ENCODE results near the gene PMFBP1. TPM values are rescaled to one million over a fixed set of nuclear protein-coding genes. Genes with fewer than 3 reads are reported as not detected.

PMFBP1 gene
- polyA plus RNA-seq, 1 donor = 1.5 TPM

- DNase-seq (ENCODE audit: low read depth) = no peak
Measured at GRCh38 chr16:72188541-72188940, 16.6 kb upstream of the PMFBP1 start.

DNA sequence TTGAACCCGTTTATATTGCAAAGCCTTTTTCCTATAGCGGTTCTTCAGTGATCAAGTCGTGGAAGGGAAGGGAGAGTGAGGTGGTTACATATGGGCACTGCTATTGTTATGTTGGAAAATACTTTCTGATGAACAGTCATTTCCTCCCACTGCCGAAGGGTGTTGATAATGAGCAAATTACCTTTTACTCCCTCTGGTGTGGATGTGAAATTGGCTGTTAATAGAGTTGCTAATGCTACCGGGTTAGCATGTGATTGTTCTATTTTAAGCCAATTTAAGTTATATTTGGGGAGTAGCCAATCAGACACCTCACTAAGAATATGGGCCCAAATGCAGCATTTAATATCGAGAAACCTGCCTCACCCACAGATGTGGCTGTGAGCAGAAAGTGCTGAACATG lies 15.6 kb upstream of the PMFBP1 start:
- no peak for DNase-seq (ENCODE audit: low read depth)

GRCh38 chr16:72182976-72183375 lies 11.0 kb upstream of the PMFBP1 start:
- DNase-seq (ENCODE audit: low read depth) = no peak

GRCh38 chr16:72179204-72179970 lies 7.4 kb upstream of the PMFBP1 start:
- DNase-seq (ENCODE audit: low read depth) = no peak

DNA sequence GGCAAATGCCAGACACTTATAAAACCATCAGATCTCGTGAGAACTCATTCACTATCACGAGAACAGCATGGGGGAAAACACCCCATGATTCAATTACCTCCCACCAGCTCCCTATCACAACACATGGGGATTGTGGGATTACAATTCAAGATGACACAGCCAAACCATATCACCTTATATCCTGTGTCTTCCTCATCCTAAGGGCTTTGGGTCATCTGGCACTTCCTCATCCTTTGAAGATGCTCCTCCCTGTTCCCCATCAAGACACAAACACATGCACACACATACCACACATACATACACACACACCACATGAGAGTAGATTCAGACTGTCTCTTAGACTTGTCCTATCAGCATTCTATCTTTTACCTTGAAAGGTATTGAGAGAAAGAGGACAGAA lies 2.8 kb upstream of the PMFBP1 start:
- DNase-seq (ENCODE audit: low read depth) = no peak

GRCh38 chr16:72173997-72174396 lies 2.0 kb upstream of the PMFBP1 start:
- no peak for DNase-seq (ENCODE audit: low read depth)

DNA sequence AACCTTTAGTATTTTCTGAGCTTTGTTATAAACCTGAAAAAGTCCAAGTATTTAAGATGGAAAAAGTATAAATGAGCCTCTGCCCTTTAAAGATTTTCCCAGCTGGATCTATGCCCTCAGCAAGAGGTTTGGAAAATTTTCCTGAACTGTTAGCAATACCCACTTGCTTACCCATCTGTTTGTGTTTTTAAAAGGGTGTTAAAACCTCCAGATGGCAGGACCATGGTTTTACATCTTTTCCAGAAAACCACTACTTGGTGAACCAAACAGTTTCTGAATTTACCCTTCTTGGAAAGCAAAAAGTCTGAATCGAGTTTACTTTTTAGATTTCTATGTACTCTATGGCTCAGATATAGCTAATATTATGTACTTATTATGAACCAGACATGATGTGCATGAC lies 719 bp downstream of the PMFBP1 start:
- no peak for DNase-seq (ENCODE audit: low read depth)

- DNase-seq (ENCODE audit: low read depth) = no peak
Measured at GRCh38 chr16:72169708-72170107, 2.2 kb downstream of the PMFBP1 start.

GRCh38 chr16:72168365-72168764 lies 3.6 kb downstream of the PMFBP1 start:
- DNase-seq (ENCODE audit: low read depth) = no peak

DNA sequence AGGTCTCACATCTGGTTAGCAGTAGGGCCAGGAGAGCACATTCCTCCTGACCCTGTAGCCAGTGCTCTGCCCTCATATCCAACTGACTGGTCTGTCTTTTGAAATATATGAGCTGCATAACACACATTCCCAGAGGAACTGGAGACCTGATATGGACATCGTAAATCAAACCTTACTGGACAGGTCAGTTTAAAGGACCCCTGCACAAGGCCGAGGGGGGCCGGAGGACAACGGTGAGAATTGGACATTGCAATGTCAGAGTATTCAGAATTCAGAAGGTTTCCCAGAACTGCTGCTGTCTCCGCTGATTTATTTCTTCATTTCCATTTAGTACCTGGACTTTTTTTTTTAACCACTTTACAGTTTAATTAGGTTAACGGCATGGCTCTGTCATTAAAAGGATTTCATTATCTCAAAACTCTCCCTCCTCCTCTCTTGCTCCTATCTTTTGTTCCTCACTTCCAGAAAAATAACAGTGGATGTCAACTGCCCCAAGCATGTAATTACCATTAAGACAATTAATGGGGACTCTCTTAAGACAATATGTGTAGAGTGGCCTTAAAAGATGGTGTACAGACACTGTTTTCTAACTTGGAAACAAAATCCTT lies 4.9 kb downstream of the PMFBP1 start:
- DNase-seq (ENCODE audit: low read depth) = no peak

- no peak for DNase-seq (ENCODE audit: low read depth)
Measured at GRCh38 chr16:72166151-72166550, 5.8 kb downstream of the PMFBP1 start.

GRCh38 chr16:72164691-72165090 lies 7.3 kb downstream of the PMFBP1 start:
- DNase-seq (ENCODE audit: low read depth) = no peak

DNA sequence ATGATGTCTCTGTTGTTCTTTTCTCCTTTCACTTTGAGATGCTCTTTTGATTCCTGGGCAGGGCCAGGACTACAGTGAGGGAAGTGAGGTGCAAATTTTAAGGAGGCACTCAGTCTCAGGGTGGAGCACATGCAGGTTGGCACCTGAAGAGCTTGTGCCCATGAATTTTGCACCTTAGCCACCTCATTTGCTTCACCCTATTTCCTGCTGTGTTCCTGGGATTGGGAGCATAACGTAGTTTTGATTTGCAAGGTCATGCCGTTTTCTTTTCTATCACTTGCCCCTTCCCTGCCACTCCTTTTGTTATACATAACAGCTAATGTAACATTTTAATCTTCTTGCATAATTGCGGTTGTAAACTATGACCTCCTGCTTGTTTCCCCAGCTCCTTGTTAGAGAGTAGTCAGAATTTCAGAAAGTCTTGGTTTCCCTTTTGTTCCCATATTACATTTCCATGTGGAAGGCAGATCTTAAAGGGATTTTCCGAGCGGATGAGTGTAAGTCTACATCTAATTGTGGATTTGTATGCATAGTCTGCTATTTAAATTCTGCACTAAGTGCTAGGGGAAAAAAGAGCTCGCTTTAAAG lies 9.8 kb downstream of the PMFBP1 start:
- DNase-seq (ENCODE audit: low read depth) = no peak

GRCh38 chr16:72159801-72160200 lies 12.2 kb downstream of the PMFBP1 start:
- DNase-seq (ENCODE audit: low read depth) = no peak

- no peak for DNase-seq (ENCODE audit: low read depth)
Measured at GRCh38 chr16:72159386-72159785, 12.6 kb downstream of the PMFBP1 start.

- DNase-seq (ENCODE audit: low read depth) = no peak
Measured at GRCh38 chr16:72149676-72150464, 22.1 kb downstream of the PMFBP1 start.

DNA sequence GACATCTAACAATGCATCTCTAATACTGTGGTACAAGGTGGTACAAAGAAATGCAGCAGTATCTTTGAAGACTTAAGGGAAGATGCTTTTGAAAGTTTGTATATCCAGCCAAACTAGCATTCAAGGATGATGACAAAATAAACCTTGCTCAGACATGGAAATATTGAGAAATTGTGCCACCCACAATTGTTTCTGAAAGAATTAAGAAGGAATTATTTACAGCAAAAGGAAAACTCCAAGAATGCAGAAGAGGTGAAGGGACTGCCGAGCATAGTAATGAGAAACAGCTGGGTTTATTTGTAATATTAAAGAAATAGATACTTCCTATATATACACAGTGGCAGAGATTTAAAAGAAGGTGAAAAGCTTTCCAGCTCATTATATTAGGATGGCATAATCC lies 29.5 kb downstream of the PMFBP1 start:
- no peak for DNase-seq (ENCODE audit: low read depth)

DNA sequence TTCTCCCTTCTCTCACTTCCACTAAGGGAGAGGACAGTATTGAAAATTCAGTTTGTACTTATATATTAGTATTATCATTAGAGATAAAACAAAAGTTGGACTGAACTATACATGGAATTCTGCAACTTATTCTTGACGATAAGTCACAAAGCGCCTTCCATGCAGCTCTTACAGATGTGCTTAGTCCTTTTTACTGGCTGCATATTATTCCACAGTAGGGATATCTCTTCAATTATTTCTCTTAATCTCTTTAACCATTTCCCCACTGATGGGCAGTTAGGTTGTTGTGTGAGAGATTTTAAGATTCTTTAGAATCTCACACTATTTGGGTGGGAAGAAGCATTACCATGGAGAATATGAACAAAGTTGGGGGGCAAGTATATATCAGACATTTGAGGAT lies 32.0 kb downstream of the PMFBP1 start:
- no peak for DNase-seq (ENCODE audit: low read depth)

GRCh38 chr16:72138064-72138572 lies 33.8 kb downstream of the PMFBP1 start:
- no peak for DNase-seq (ENCODE audit: low read depth)

GRCh38 chr16:72137380-72138063 lies 34.4 kb downstream of the PMFBP1 start:
- DNase-seq (ENCODE audit: low read depth) = no peak

DNA sequence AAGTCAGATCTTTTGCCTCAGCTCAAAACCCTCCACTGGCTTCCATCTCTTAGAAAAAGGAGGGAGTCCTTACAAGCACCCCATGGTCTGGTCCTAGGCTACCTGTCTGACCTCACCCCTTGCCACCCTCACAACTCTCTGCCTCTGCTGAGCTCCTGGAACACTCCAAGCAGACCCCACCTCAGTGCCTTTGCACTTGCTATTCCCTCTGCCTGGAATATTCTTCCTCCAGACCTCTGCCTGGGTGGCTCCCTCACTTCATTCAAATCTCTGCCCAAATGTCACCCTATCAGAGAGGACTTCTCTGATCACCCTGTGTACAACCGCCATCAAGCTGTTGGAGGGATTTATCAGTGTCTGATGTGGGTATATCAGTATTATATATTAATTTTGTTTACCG lies 37.4 kb downstream of the PMFBP1 start:
- no peak for DNase-seq (ENCODE audit: low read depth)

DNA sequence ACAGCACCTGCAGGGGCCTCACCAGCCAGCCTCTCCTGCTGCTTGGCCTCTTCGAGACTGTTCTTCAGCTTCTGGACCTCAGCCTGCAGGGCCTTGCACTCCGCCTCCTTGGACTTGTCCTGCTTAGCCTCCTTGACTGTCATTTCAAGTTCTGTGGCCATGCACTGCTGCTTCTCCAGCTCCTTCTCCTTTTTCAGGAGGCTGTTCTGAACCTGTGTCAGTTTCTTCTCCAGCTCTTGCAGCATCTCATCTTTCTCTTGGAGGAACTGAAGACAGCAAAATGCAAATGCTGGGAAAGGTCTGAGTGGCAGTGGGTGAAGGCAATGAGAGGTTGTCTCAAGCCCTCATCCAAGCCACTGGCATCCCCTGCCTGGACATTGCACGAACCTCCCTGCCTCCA lies 39.2 kb downstream of the PMFBP1 start:
- DNase-seq (ENCODE audit: low read depth) = no peak
